Hindlimb muscle (tissue), 1 donor: ENCODE measurements around the gene CA5A. TPM values are rescaled to one million over a fixed set of nuclear protein-coding genes. Genes with fewer than 3 reads are reported as not detected.
"Not testable (repeated sequence)": the region's sequence is repeated elsewhere in the genome, so short reads cannot be mapped to it uniquely, and the experiment has no call there.

Experiments
- DNase-seq: peaks from one replicate; pipeline ENCODE4 v3.0.0-alpha.2; 2013
- polyA plus RNA-seq: library from polyadenylated mRNA; unstranded; fragments of 120-200 nt; gene quantifications from one replicate; pipeline ENCODE4 v1.2.1, GENCODE V29; 2013; ENCODE audit not compliant: insufficient read length

CA5A gene
- polyA plus RNA-seq, 1 donor, result 0.18 TPM

- not testable (repeated sequence) for DNase-seq
Measured at GRCh38 chr16:87894005-87894404, 42.3 kb downstream of the CA5A start.

- no peak for DNase-seq
Measured at GRCh38 chr16:87891764-87892163, 44.6 kb downstream of the CA5A start.

GRCh38 chr16:87889762-87890161, 46.6 kb downstream of the CA5A start:
- DNase-seq, result not testable (repeated sequence)

GRCh38 chr16:87888346-87888745, 48.0 kb downstream of the CA5A start:
- not testable (repeated sequence) for DNase-seq

- not testable (repeated sequence) for DNase-seq
Measured at GRCh38 chr16:87887931-87888330, 48.4 kb downstream of the CA5A start.

- DNase-seq, result not testable (repeated sequence)
Measured at GRCh38 chr16:87885371-87885967, 50.9 kb downstream of the CA5A start.

- no peak for DNase-seq
Measured at GRCh38 chr16:87882436-87883019, 53.8 kb downstream of the CA5A start.

GRCh38 chr16:87881324-87882200, 54.8 kb downstream of the CA5A start:
- no peak for DNase-seq

GRCh38 chr16:87880117-87880696, 56.1 kb downstream of the CA5A start:
- DNase-seq, result no peak

GRCh38 chr16:87879411-87880013, 56.8 kb downstream of the CA5A start:
- not testable (repeated sequence) for DNase-seq

GRCh38 chr16:87878704-87879103, 57.6 kb downstream of the CA5A start:
- no peak for DNase-seq

- DNase-seq, result no peak
Measured at GRCh38 chr16:87877942-87878507, 58.3 kb downstream of the CA5A start.

- no peak for DNase-seq
Measured at GRCh38 chr16:87874639-87875427, 61.5 kb downstream of the CA5A start.

GRCh38 chr16:87870418-87871291, 65.7 kb downstream of the CA5A start:
- DNase-seq, result not testable (repeated sequence)

GRCh38 chr16:87869879-87870417, 66.4 kb downstream of the CA5A start:
- not testable (repeated sequence) for DNase-seq

- DNase-seq, result peak; percentile 61
Measured at GRCh38 chr16:87869061-87869878, 67.1 kb downstream of the CA5A start, which contains the start of gene SLC7A5. TSS of gene SLC7A5 (minus strand) at chr16:87869507. CDS start at chr16:87869422, 85 bp downstream.

- DNase-seq, result not testable (repeated sequence)
Measured at GRCh38 chr16:87868254-87869029, 67.9 kb downstream of the CA5A start.

GRCh38 chr16:87865902-87866555, 70.3 kb downstream of the CA5A start:
- DNase-seq, result not testable (repeated sequence)
